BE2C (cell line): Measurements from ENCODE around the gene YKT6.
A peak's percentile ranks its signal among the peaks of the same experiment; 100 is the strongest.

ENCODE experiments used
- DNase-seq: peaks from one replicate; pipeline ENCODE4 v3.0.0-alpha.2; 2020
- H3K27me3 ChIP-seq: fragments of 250-450 bp; sonication (Bioruptor Pico); 2 replicates; pipeline ENCODE4 v1.5.1; 2020; ENCODE audit warnings: mild to moderate bottlenecking
- H3K36me3 ChIP-seq: fragments of 250-450 bp; sonication (Bioruptor Pico); 2 replicates; pipeline ENCODE4 v1.5.1; 2020; ENCODE audit warnings: mild to moderate bottlenecking
- H3K4me1 ChIP-seq: fragments of 250-450 bp; sonication (Bioruptor Pico); 2 replicates; pipeline ENCODE4 v1.5.1; 2020
- H3K4me3 ChIP-seq: 2 replicates; pipeline ENCODE4 v1.5.1; 2011; ENCODE audit warnings: low read depth, low read length
- H3K9me3 ChIP-seq: fragments of 250-450 bp; sonication (Bioruptor Pico); 2 replicates; pipeline ENCODE4 v1.5.1; 2020
- TF ChIP-seq, protein P1 (sequence below): IDR thresholded peaks from 2 replicates; pipeline ENCODE4 v1.5.1; 2012; ENCODE audit warnings: mild to moderate bottlenecking, low read depth, low read length

YKT6 gene

DNA sequence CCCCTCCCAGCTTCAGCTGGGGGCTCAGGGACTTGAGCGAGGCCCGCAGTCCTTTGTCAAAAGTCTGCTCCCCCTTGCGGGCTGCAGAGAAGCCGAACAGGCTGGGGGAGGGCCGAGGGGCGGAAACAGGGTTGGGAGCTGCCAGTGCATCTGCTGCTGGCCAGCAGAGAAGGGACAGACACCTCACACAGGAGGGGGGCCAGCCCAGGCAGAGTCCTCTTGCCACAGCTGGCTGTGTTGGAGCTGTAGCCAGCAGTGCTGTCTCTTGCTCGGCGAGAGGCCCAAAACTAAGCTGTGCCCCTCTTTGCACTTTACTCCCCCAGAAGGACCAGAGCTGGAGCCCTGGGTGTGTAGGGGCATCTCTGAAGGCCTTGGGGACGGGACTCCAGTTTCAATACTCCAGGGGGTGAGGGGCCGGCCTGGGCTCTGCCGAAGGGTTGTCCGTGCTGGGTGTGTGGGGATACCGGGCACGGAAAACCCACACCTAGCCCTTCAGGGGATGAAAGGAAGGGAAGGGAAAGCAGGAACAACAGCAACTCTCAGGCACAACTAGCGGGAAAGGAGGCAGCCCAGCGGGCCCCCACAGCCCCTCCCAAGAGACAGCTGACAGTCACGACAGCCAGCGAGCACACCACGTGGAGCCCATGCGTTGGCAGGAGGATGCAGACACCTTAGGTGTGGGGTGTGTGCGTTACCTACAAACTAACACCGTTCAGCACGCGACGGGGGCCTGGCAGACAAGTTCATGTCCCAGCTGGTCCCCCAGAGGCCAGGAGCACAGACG is 17.8 kb downstream of the YKT6 start:
- Histone ChIP-seq H3K4me3 (no peak overlapping the region), H3K4me1 (no peaks in the 10 kb centered on the region; the same call in 1 of the 2 replicates), H3K36me3 (no peaks in the 10 kb centered on the region), H3K27me3 (no peaks in the 10 kb centered on the region), H3K9me3 (no peaks in the 10 kb centered on the region)
- TF ChIP-seq, protein P1, sequence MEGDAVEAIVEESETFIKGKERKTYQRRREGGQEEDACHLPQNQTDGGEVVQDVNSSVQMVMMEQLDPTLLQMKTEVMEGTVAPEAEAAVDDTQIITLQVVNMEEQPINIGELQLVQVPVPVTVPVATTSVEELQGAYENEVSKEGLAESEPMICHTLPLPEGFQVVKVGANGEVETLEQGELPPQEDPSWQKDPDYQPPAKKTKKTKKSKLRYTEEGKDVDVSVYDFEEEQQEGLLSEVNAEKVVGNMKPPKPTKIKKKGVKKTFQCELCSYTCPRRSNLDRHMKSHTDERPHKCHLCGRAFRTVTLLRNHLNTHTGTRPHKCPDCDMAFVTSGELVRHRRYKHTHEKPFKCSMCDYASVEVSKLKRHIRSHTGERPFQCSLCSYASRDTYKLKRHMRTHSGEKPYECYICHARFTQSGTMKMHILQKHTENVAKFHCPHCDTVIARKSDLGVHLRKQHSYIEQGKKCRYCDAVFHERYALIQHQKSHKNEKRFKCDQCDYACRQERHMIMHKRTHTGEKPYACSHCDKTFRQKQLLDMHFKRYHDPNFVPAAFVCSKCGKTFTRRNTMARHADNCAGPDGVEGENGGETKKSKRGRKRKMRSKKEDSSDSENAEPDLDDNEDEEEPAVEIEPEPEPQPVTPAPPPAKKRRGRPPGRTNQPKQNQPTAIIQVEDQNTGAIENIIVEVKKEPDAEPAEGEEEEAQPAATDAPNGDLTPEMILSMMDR = no peak
- no peak for DNase-seq

DNA sequence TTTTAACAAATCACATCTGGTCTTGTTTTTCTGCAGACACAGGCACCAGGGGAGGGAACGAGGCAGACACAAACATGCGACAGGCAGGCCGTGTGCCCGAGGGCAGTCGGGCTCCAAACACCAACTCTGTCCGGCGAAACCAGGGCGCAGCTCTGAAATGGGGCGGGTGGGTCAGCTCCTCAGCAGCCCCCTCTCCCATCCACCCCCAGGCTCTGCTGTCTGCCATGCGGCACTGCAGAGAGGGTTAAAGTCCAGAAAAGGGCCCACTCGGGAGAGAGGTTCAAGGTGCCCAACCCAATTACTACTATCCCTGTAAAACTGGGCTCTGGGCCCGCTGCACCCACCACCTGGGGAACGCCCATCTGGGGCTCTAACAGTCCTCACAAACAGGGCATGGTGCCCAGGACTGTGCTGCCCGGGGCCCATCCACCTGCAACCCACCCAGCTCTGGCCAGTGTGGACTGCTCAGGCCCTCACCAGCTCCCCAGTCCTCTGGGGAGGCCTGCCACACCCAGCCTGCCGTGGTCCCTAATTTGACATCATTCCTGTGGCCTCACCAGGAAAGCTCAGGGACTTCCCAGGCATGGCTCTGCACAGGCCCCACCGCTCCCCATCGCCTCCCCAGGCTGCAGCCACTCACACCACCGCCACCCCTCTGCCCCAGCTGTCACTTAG is 18.7 kb downstream of the YKT6 start:
- H3K9me3 ChIP-seq = no peaks in the 10 kb centered on the region
- TF ChIP-seq, protein P1 = no peak
- H3K36me3 ChIP-seq = no peaks in the 10 kb centered on the region
- no peaks in the 10 kb centered on the region; the same call in 1 of the 2 replicates for H3K4me1 ChIP-seq
- no peak overlapping the region for H3K4me3 ChIP-seq
- no peak for DNase-seq
- H3K27me3 ChIP-seq = no peaks in the 10 kb centered on the region

DNA sequence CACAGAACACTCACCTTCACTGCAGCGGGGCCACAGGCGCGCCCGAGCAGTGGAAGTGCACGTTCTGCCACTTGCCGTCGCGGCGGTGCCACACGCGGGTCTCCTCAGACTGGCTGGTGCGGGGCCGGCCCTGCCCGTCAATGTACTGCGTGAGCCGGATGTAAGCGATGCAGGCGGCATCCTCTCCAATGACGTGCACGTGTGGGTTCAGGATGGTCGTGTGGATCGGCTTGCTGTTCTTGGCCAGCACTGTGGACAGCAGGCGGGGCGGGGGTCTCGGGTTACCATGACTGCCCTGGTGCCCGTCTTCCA is 19.2 kb downstream of the YKT6 start:
- Histone ChIP-seq H3K27me3 (no peaks in the 10 kb centered on the region), H3K4me3 (no peak overlapping the region), H3K4me1 (no peaks in the 10 kb centered on the region; the same call in 1 of the 2 replicates), H3K36me3 (no peaks in the 10 kb centered on the region), H3K9me3 (no peaks in the 10 kb centered on the region)
- TF ChIP-seq, protein P1 = no peak
- DNase-seq = no peak

DNA sequence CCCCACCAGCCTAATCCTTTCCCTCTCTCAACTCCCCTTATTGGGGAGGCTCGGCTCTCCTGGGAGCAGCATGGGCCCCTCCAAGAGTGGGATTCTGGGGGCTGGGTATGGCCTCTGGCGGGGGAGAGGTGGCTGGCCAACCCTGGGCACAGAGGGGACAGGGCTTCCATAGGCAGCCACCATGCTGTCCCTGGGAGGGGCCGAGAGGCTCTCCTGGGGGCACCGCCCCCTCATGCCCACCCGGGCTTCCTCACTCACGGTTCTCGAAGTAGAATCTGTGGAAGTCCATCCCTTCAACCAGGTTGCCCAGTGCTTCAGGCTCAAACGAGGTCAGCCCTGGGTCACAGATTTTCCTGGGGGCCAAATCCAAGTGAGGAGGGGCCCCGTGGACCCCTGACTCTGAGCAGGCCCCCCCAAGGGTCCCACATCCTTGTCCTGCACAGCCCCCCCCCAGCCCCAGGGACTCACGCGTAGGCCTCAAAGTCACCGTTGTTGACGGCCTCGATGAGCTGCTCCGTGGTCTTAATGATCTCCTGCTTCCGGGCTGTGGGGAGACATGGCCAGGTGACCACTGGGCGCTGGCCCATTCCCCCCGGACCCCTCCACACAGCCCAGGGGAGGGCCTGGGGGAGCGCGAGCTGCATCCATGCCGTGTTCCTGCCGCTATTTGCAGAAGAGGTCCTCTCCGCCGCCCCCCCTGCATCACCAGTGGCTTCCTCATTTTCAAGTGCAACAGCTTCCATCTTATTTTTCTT is 19.8 kb downstream of the YKT6 start:
- Histone ChIP-seq H3K36me3 (no peaks in the 10 kb centered on the region), H3K4me1 (no peaks in the 10 kb centered on the region; the same call in 1 of the 2 replicates), H3K4me3 (no peak overlapping the region), H3K9me3 (no peaks in the 10 kb centered on the region), H3K27me3 (no peaks in the 10 kb centered on the region)
- no peak for DNase-seq
- TF ChIP-seq, protein P1 = no peak

DNA sequence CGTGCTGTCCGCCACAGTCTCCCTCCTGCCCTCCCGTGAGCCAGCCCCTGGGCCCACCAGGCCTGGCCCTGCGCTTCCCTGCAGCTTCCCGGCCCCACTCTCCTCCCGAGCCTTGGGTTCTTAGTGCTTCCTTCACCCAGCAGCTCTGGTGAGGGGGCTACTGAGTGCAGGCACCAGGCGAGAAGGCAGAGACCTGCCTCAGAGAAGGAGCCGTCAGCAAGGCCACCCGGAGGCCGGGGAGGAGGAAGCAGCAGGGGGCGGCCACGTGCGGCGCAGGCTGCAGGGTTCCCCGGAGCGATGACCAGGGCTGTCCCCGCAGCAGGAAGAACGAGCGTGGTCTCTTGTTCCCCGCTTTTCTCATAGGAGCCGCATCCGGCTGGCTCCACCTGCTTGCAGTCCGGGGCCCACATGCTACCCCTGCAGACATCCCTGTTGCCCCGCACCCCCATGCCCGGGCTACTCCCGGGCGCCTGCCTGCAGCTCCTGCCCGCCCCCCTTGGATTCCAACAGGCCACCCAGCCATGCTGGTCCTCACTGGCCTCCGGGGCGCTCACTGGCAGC is 20.5 kb downstream of the YKT6 start:
- H3K4me3 ChIP-seq = no peak overlapping the region
- H3K27me3 ChIP-seq = no peaks in the 10 kb centered on the region
- H3K9me3 ChIP-seq = no peaks in the 10 kb centered on the region
- no peaks in the 10 kb centered on the region for H3K36me3 ChIP-seq
- DNase-seq = peak; percentile 49
- TF ChIP-seq, protein P1 = peak; percentile 24; the same call in 1 of the 2 replicates
- H3K4me1 ChIP-seq = no peaks in the 10 kb centered on the region; the same call in 1 of the 2 replicates
